Psoas muscle (tissue), 8 donors: Measurements from ENCODE around the gene TNFSF10. TPM values are rescaled to one million over a fixed set of nuclear protein-coding genes. Genes with fewer than 3 reads are reported as not detected.

Source experiments
- ATAC-seq, 4 donors: fragments of 200-7000 bp; cut with Tn5 transposase; one replicate each; pipeline ENCODE4 v1.9.1; 2020; ENCODE audit warnings: moderate library complexity in 3 of 4, mild to moderate bottlenecking in 2 of 4
- DNase-seq, 2 donors: peaks; one replicate each; pipeline ENCODE4 v3.0.0-alpha.2; 2020
- H3K27ac ChIP-seq: fragments of 200-600 bp; one replicate; pipeline ENCODE4 v1.8.0; 2022
- H3K27me3 ChIP-seq, 3 donors: fragments of 200-600 bp in 1 of 3; one replicate each; pipeline versions ENCODE4 v1.6.1 to v1.8.0; 2013 to 2022; ENCODE audit warnings: low read length in 2 of 3, mild to moderate bottlenecking in 2 of 3, moderate library complexity in 1 of 3; ENCODE audit not compliant: insufficient read depth in 3 of 3
- H3K36me3 ChIP-seq, 2 donors: fragments of 200-600 bp in 1 of 2; one replicate each; pipeline versions ENCODE4 v1.6.1 to v1.8.0; 2013 to 2022; ENCODE audit warnings: low read depth in 1 of 2, mild to moderate bottlenecking in 1 of 2, moderate library complexity in 1 of 2; ENCODE audit not compliant: insufficient read depth in 1 of 2
- H3K4me1 ChIP-seq: fragments of 200-600 bp; one replicate; pipeline ENCODE4 v1.8.0; 2022
- H3K4me3 ChIP-seq: fragments of 200-600 bp; one replicate; pipeline ENCODE4 v1.8.0; 2022; ENCODE audit warnings: mild to moderate bottlenecking
- H3K9me3 ChIP-seq: fragments of 200-600 bp; one replicate; pipeline ENCODE4 v1.8.0; 2022
- WGBS, 3 donors: extraction: QIAGEN DNeasy Blood & Tissue Kit; methylation state at CpG; one replicate each; pipeline versions ENCODE4 v1.1.6 to v1.1.7; 2013; 5-methylcytosine and 5-hydroxymethylcytosine counted together
- intact Hi-C, 2 donors: fragments of 100-400 bp; cut with DNase I; formaldehyde crosslinking; loops; one replicate each; pipeline versions ENCODE4 v1.11.0 to v1.14.2; 2022
- polyA plus RNA-seq, 3 donors: library from polyadenylated mRNA; stranded (reverse); fragments of 200-250 nt; gene quantifications; one replicate each; pipeline ENCODE4 v1.2.3, GENCODE V29; 2013
- total RNA-seq, 4 donors: library from RNA; stranded (reverse); fragmentation: NEBNext Ultra II Directional in 2 of 4; extraction: Animal tissue kit (Norgen Biotek cat#: 25700) in 2 of 4; gene quantifications; one replicate each; pipeline versions ENCODE4 v1.2.1 to v1.2.4, GENCODE V29; 2021 to 2023
- TF ChIP-seq, protein P1 (sequence below): fragments of 200-600 bp; IDR thresholded peaks from one replicate; pipeline ENCODE4 v1.8.0; 2022; ENCODE audit warnings: antibody characterized with exemption
- donor health status: healthy with polysubstance abuse.
- donor health status: DM: no; HTN: no; CAD: no; lungs with moderate emphysema.
- donor health status: Bipolar disorder and iron deficiency.
- donor health status: healthy.
- donor health status: DM: yes; HTN: yes; CAD: no.
- donor health status: DM: no; HTN: no; CAD: no.
- donor health status: DM: no; HTN: no; CAD: no.
- donor health status: DM: yes; HTN: yes; CAD: no.

Gene TNFSF10
- total and polyA plus RNA-seq, 7 donors = 5.5 to 18.6 (median 10.0) TPM

DNA sequence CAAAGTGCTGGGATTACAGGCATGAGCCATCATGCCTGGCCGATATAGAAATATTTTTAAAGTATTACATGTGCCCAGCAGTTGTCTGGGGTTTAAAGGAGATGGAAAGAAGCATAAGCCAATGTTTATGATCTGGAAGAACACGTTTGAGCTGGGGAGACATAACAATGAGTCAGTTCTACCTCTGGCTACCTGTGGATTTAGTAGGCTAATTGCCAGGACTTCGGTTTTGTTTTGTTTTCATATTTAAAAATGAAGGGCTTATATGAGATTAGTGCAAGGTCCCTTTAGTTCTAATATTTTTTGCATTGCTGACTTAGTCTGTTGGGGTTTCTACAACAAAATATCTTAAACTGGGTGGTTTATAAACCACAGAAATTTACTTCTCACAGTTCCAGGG, 22.9 kb upstream of the TNFSF10 start:
- TF ChIP-seq, protein P1, sequence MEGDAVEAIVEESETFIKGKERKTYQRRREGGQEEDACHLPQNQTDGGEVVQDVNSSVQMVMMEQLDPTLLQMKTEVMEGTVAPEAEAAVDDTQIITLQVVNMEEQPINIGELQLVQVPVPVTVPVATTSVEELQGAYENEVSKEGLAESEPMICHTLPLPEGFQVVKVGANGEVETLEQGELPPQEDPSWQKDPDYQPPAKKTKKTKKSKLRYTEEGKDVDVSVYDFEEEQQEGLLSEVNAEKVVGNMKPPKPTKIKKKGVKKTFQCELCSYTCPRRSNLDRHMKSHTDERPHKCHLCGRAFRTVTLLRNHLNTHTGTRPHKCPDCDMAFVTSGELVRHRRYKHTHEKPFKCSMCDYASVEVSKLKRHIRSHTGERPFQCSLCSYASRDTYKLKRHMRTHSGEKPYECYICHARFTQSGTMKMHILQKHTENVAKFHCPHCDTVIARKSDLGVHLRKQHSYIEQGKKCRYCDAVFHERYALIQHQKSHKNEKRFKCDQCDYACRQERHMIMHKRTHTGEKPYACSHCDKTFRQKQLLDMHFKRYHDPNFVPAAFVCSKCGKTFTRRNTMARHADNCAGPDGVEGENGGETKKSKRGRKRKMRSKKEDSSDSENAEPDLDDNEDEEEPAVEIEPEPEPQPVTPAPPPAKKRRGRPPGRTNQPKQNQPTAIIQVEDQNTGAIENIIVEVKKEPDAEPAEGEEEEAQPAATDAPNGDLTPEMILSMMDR = no peak
- DNase-seq (no peak), ATAC-seq (no peak)
- intact Hi-C loops = loop anchor here in 1 of 2 donors (10.0 kb wide), 1 partner anchor 49 kb away; no protein-coding TSS in a partner anchor
- H3K9me3 ChIP-seq = no peaks in the 10 kb centered on the region
- no peaks in the 10 kb centered on the region for H3K36me3 ChIP-seq
- no peaks in the 10 kb centered on the region for H3K27me3 ChIP-seq
- WGBS, 3 donors = 75 to 82% (median 81%) methylated on average over 3 of the region's 3 CpGs
- H3K4me3 ChIP-seq = no peak overlapping the region
- no peak overlapping the region for H3K27ac ChIP-seq
- H3K4me1 ChIP-seq = no peaks in the 10 kb centered on the region

DNA sequence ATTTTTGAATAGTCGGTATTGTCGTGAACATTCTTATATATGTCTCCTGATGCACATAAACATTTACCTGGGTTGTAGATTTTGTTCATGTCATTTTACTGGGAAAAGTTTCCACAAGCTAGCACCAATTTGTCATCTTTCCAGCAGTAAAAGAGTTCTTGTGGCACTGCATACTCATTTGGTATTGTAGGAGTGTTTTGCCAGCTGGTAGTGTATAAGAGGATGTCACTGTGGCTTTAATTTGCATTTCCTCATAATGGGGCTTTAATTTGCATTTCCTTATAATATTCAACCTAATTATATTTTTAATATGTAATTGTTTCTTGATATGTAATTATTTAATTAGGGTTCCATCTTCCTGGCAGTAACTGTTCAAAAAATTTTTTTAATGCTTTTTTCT, 21.2 kb upstream of the TNFSF10 start:
- Histone ChIP-seq H3K36me3 (no peaks in the 10 kb centered on the region), H3K9me3 (no peaks in the 10 kb centered on the region), H3K27ac (no peak overlapping the region), H3K4me1 (no peaks in the 10 kb centered on the region), H3K27me3 (no peaks in the 10 kb centered on the region), H3K4me3 (no peak overlapping the region)
- ATAC-seq = no peak
- 81 to 84% (median 83%) methylated on average over 2 of the region's 2 CpGs for WGBS, 3 donors
- intact Hi-C loops = loop anchor here in 1 of 2 donors (10.0 kb wide), 1 partner anchor 50 kb away; no protein-coding TSS in a partner anchor
- TF ChIP-seq, protein P1 = no peak
- DNase-seq = no peak

DNA sequence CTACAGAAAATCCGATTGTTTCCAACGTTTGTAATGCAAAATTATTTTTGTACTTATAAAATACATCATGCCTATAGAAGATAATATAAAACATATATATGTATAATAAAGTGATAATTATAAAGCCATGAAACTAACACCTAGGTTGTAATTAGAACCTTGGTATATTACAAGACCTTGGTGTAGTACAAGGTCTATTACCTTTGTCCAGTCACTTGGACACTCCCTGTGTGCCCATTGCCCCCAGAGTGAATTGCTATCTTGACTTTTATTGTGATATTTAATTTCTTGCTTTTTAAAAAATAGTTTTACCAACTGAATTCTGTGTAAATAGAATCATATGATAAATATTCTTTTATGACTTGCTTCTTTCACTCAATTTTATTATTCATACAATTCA, 20.7 kb upstream of the TNFSF10 start:
- no peak for DNase-seq
- Histone ChIP-seq H3K4me3 (no peak overlapping the region), H3K4me1 (no peaks in the 10 kb centered on the region), H3K27ac (no peak overlapping the region), H3K27me3 (no peaks in the 10 kb centered on the region), H3K9me3 (no peaks in the 10 kb centered on the region), H3K36me3 (no peaks in the 10 kb centered on the region)
- TF ChIP-seq, protein P1 = no peak
- WGBS, 3 donors = 88 to 93% (median 91%) methylated on average over 2 of the region's 2 CpGs
- intact Hi-C loops = loop anchor here in 1 of 2 donors (10.0 kb wide), 1 partner anchor 51 kb away; no protein-coding TSS in a partner anchor
- no peak for ATAC-seq

DNA sequence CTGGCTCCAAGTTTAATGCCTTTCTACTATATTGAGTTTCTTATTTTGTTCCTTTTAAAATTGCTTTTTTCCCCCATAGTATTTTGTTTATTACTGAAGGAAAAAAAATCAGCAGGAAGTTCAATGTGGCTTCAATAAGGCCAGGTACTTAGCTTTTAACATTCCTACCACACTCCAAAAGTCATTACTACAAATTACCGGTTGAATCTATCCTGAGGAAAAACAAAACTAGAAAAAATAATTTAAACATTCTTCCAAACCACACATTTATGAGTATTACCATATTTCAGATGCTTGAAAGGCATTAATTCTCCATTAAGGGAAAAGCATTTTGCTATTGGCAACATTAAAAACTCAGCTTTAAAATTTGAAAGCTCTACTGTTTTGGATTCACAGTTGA, 20.2 kb upstream of the TNFSF10 start:
- intact Hi-C loops = loop anchor here in 1 of 2 donors (10.0 kb wide), 1 partner anchor 51 kb away; no protein-coding TSS in a partner anchor

More for the DNA sequence above, 20.2 kb upstream of the TNFSF10 start:
- no peaks in the 10 kb centered on the region for H3K27me3 ChIP-seq
- no peak for ATAC-seq
- H3K27ac ChIP-seq = no peak overlapping the region
- TF ChIP-seq, protein P1 = no peak
- 67 to 73% (median 67%) methylated on average over 1 of the region's 1 CpG for WGBS, 3 donors
- H3K36me3 ChIP-seq = no peaks in the 10 kb centered on the region
- no peaks in the 10 kb centered on the region for H3K4me1 ChIP-seq
- DNase-seq = no peak
- H3K4me3 ChIP-seq = no peak overlapping the region
- H3K9me3 ChIP-seq = no peaks in the 10 kb centered on the region
